Measurements from ENCODE around the gene SGIP1. TPM values are rescaled to one million over a fixed set of nuclear protein-coding genes. Genes with fewer than 3 reads are reported as not detected.
"Not testable (repeated sequence)": the region's sequence is repeated elsewhere in the genome, so short reads cannot be mapped to it uniquely, and the experiment has no call there.

Gene SGIP1
- total RNA-seq, 1 donor from 2014 or later, result not detected

DNA sequence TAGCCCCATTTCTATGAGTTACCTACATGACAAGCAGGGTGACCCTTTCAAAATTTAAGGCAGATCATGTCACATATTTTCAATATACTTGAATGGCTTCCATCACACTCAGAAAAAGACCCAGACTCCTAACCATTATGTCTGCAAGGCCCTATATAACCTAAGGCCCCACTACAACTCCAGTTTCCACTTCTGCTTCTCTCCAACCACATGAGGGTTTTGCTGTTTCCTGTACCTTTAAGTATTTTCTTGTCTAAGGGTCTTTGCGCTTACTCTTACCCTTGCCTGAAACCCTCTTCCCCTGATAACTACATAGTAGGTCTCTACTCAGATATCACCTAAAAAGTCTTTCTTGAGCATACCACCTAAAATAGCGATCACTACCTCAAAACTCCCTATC, 46.1 kb downstream of the SGIP1 start:
- intact Hi-C loops (cut with micrococcal nuclease), result no loop called here
- Mint-ChIP-seq H3K4me3 (no peak overlapping the region), H3K27ac (no peak overlapping the region), H3K36me3 (ENCODE audit: low read depth) (no peaks in the 10 kb centered on the region), H3K9me3 (no peaks in the 10 kb centered on the region), H3K27me3 (peaks cover 5% of the 10 kb centered on the region), H3K4me1 (no peaks in the 10 kb centered on the region)
- DNase-seq, result no peak
- ATAC-seq (ENCODE audit: low read depth), result no peak
- ChIA-PET CTCF (no interaction called here), POLR2A (no interaction called here)
- TF ChIP-seq, protein P1, sequence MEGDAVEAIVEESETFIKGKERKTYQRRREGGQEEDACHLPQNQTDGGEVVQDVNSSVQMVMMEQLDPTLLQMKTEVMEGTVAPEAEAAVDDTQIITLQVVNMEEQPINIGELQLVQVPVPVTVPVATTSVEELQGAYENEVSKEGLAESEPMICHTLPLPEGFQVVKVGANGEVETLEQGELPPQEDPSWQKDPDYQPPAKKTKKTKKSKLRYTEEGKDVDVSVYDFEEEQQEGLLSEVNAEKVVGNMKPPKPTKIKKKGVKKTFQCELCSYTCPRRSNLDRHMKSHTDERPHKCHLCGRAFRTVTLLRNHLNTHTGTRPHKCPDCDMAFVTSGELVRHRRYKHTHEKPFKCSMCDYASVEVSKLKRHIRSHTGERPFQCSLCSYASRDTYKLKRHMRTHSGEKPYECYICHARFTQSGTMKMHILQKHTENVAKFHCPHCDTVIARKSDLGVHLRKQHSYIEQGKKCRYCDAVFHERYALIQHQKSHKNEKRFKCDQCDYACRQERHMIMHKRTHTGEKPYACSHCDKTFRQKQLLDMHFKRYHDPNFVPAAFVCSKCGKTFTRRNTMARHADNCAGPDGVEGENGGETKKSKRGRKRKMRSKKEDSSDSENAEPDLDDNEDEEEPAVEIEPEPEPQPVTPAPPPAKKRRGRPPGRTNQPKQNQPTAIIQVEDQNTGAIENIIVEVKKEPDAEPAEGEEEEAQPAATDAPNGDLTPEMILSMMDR (IDR thresholded peaks at IDR 0.05), result no peak

DNA sequence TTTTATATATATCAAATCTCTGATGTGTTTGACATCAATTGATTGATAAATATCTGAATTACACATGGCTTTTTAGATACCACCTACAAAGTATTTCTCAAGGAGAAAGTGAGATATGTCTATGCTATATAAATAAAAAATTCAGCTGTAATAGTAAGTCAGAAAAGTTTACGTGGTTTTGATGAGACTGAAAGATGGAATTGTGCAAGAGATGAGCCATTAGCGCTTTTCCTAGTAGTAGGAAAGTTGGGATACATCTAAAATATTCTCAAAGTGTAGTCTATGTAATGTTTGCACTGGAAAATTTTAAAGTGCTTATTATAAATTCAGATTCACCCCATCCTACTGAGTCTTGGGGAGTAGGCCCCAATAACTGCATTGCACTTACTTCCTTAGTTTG, 49.1 kb downstream of the SGIP1 start:
- no peak overlapping the region for H3K4me3 Mint-ChIP-seq
- ATAC-seq (ENCODE audit: low read depth) (no peak), DNase-seq (no peak)
- POLR2A ChIA-PET, result no interaction called here
- no peak overlapping the region for H3K27ac Mint-ChIP-seq
- intact Hi-C loops (cut with micrococcal nuclease), result no loop called here
- CTCF ChIA-PET, result no interaction called here
- H3K27me3 Mint-ChIP-seq, result peaks cover 5% of the 10 kb centered on the region
- no peaks in the 10 kb centered on the region for H3K4me1 Mint-ChIP-seq
- no peaks in the 10 kb centered on the region for H3K36me3 Mint-ChIP-seq (ENCODE audit: low read depth)
- H3K9me3 Mint-ChIP-seq, result no peaks in the 10 kb centered on the region
- TF ChIP-seq, protein P1 (IDR thresholded peaks at IDR 0.05), result no peak

DNA sequence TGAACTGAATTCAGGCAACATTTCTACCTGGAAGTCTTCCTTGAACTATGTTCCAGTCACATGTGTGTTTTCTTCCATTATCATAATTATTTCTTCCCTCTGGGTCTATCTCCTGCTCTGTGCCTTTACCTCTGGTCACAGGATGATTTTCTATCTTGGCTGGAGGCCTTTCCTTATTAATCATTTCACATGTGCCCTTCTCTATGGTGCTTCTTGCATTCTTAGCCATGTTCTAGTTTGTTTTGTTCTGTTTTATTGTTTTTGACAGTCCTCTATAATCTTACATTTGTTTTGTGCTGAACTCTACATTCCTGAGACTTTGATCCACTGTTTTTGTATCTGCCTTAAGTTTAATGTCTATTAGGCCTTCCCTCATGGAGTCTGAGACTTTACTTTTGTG, 51.0 kb downstream of the SGIP1 start:
- TF ChIP-seq, protein P1 (IDR thresholded peaks at IDR 0.05), result no peak
- ATAC-seq (ENCODE audit: low read depth), result no peak
- DNase-seq, result no peak
- ChIA-PET CTCF (no interaction called here), POLR2A (no interaction called here)
- no peaks in the 10 kb centered on the region for H3K4me1 Mint-ChIP-seq
- H3K4me3 Mint-ChIP-seq, result no peak overlapping the region
- H3K27me3 Mint-ChIP-seq, result peaks cover 5% of the 10 kb centered on the region
- no peaks in the 10 kb centered on the region for H3K9me3 Mint-ChIP-seq
- no peak overlapping the region for H3K27ac Mint-ChIP-seq
- H3K36me3 Mint-ChIP-seq (ENCODE audit: low read depth), result no peaks in the 10 kb centered on the region
- intact Hi-C loops (cut with micrococcal nuclease), result no loop called here

DNA sequence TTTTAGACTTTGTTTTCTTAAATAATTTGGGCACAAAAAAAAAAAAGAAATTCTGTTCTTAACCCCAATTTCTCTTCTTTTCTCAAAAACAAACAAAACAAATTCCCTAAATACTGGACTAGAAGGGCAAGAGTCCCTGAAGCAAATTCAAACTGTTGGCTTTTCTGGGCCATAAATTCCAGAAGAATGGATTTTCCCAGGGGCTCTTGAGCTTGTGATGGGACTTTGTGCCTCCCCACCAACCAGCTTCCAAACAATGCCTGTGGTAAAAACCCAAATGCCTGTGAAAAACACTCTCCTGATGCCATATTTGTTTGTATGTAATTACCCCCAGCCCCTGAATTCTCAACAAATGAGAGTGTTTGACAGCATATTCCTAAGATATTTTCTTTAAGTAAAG, 55.4 kb downstream of the SGIP1 start:
- H3K27me3 Mint-ChIP-seq, result no peaks in the 10 kb centered on the region
- TF ChIP-seq, protein P1 (IDR thresholded peaks at IDR 0.05), result no peak
- no peak overlapping the region for H3K4me3 Mint-ChIP-seq
- no peaks in the 10 kb centered on the region for H3K4me1 Mint-ChIP-seq
- CTCF ChIA-PET, result no interaction called here
- H3K9me3 Mint-ChIP-seq, result no peaks in the 10 kb centered on the region
- ATAC-seq (ENCODE audit: low read depth) (no peak), DNase-seq (no peak)
- POLR2A ChIA-PET, result no interaction called here
- no peak overlapping the region for H3K27ac Mint-ChIP-seq
- H3K36me3 Mint-ChIP-seq (ENCODE audit: low read depth), result no peaks in the 10 kb centered on the region
- intact Hi-C loops (cut with micrococcal nuclease), result no loop called here

DNA sequence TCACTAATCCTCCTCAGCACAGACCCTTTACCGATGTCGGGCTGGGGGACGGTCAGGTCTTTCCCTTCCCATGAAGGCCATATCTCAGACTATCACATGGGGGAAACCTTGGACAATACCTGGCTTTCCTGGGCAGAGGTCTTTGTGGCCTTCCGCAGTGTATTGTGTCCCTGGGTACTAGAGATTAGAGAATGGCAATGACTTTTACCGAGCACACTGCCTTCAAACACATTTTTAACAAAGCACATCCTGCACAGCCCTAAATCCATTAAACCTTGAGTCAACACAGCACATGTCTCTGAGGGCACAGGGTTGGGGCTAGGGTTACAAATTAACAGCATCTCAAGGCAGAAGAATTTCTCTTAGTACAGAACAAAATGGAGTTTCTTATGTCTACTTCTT, 58.2 kb downstream of the SGIP1 start:
- POLR2A ChIA-PET; DNase-seq; H3K36me3 Mint-ChIP-seq (ENCODE audit: low read depth); CTCF ChIA-PET; H3K4me1 Mint-ChIP-seq; ATAC-seq (ENCODE audit: low read depth); H3K4me3 Mint-ChIP-seq; intact Hi-C loops (cut with micrococcal nuclease); H3K27ac Mint-ChIP-seq; H3K9me3 Mint-ChIP-seq: not testable (repeated sequence)
- H3K27me3 Mint-ChIP-seq, result peaks cover 11% of the 10 kb centered on the region

DNA sequence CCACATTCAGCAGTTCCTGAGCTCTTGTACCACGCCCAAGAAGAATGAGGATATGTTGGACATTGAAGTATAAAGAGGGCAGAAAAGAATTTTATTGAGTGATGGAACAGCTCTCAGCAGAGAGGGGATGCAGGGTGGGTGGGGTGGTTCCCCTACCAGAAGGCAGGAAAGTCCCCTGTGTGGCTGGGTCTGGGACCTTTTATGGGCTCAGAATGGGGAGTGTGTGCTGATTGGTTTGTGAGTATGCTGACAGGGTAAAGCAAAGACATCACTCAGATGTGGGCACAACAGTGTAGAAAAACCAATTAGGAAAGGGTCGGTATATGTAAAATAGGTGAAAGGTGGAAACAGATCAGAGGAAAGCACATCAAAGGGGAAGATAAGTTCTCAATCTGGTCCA, 62.2 kb downstream of the SGIP1 start:
- no peaks in the 10 kb centered on the region for H3K4me1 Mint-ChIP-seq
- no peak for DNase-seq
- CTCF ChIA-PET, result no interaction called here
- peaks cover 10% of the 10 kb centered on the region for H3K9me3 Mint-ChIP-seq
- no peak overlapping the region for H3K4me3 Mint-ChIP-seq
- peaks cover 11% of the 10 kb centered on the region for H3K27me3 Mint-ChIP-seq
- POLR2A ChIA-PET, result interaction anchor here (0.7 kb wide), 1 partner anchor 44 kb away, joined by 4 read pairs; no protein-coding TSS in a partner anchor
- no peak for ATAC-seq (ENCODE audit: low read depth)
- intact Hi-C loops (cut with micrococcal nuclease), result no loop called here
- TF ChIP-seq, protein P1 (IDR thresholded peaks at IDR 0.05), result no peak
- no peak overlapping the region for H3K27ac Mint-ChIP-seq
- H3K36me3 Mint-ChIP-seq (ENCODE audit: low read depth), result no peaks in the 10 kb centered on the region
